Measurements from ENCODE around the gene WASF3.
"Not testable (repeated sequence)": the region's sequence is repeated elsewhere in the genome, so short reads cannot be mapped to it uniquely, and the experiment has no call there.

Gene WASF3

DNA sequence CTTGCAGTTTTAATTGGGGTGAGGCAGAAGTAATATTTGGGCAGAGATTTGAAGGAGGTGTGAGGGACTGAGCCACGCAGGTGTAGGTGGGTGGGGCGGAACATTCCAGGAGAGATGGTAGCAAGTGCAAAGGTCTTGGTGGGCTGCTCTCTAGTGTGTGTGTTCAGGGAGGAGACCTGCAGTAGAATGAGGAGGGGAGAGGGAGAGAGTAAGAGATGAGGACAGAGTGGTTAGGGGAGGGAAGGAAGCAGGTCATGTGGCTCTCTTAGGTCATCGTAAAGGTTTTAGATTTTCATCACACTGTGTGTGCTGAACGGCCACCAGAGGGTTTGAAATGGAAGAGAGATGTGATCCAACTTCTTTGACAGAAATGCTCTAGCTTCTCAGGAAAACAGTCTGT is 33.5 kb downstream of the WASF3 start:
- DNase-seq (ENCODE audit: low spot score): no peak

- DNase-seq (ENCODE audit: low spot score): no peak
Measured at GRCh38 chr13:26591672-26592071, 34.2 kb downstream of the WASF3 start.

- DNase-seq (ENCODE audit: low spot score): no peak
Measured at GRCh38 chr13:26593661-26594060, 36.2 kb downstream of the WASF3 start.

- DNase-seq (ENCODE audit: low spot score): no peak
Measured at GRCh38 chr13:26594363-26594762, 36.9 kb downstream of the WASF3 start.

DNA sequence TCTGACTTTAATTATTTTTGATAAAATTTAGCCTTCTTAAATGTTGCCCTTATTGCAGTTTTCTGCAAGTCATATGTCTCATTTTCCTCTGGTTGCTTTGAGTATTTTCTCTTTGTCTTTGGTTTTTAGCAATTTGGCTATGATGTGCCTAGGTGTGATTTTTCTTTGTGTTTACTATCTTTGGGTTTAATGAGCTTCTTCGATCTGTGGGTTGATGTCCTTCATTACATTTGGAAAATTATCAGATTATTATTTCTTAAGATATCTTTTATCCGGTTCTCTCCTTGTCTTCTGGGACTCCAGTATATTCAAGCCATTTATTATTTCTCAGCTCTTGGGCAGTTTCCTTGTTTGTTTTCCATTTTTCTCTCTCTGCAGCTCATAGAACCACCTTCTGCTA is 39.0 kb downstream of the WASF3 start:
- DNase-seq (ENCODE audit: low spot score): no peak

DNA sequence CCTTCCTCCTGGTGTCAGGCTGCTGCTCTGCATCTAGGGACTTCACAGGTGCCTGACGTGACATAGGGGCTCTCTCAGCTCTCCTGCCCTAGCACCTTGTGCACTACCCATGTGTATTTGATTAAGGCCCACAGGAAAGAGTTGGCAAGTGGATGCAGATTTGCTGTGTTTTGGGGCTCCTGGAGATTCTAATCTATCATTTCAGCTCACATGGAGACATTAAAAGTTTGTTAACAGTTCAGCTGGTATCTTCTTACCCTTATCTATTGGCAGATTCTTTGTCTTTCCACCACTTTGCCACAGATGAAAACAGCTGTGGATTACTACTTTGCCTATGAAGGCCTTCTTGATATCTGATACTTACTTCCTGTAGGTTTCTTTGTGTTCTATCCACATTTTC is 41.9 kb downstream of the WASF3 start:
- no peak for DNase-seq (ENCODE audit: low spot score)

- no peak for DNase-seq (ENCODE audit: low spot score)
Measured at GRCh38 chr13:26599860-26600259, 42.4 kb downstream of the WASF3 start.

DNA sequence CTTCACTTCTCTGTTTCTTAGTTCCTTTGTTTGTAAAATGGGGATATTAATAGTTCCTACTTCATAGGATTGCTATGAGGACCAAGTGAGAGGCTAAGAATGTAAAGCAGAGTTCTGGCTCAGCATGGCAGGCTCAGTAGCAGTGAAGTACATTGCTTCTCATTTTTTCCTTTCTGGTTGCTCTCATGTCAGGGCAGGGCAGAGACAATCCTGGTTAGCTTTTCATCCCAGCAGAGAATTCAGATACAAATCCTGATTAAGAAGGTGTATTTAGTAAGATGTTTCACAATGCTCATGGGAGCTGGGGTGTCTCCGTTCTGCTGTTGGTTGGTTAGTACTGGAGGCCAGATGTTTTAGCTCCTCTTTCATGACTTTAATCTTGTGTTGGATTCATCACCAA is 42.9 kb downstream of the WASF3 start:
- no peak for DNase-seq (ENCODE audit: low spot score)

GRCh38 chr13:26601669-26602068 is 44.2 kb downstream of the WASF3 start:
- DNase-seq (ENCODE audit: low spot score): peak; percentile 59

- DNase-seq (ENCODE audit: low spot score): no peak
Measured at GRCh38 chr13:26602783-26603182, 45.3 kb downstream of the WASF3 start.

DNA sequence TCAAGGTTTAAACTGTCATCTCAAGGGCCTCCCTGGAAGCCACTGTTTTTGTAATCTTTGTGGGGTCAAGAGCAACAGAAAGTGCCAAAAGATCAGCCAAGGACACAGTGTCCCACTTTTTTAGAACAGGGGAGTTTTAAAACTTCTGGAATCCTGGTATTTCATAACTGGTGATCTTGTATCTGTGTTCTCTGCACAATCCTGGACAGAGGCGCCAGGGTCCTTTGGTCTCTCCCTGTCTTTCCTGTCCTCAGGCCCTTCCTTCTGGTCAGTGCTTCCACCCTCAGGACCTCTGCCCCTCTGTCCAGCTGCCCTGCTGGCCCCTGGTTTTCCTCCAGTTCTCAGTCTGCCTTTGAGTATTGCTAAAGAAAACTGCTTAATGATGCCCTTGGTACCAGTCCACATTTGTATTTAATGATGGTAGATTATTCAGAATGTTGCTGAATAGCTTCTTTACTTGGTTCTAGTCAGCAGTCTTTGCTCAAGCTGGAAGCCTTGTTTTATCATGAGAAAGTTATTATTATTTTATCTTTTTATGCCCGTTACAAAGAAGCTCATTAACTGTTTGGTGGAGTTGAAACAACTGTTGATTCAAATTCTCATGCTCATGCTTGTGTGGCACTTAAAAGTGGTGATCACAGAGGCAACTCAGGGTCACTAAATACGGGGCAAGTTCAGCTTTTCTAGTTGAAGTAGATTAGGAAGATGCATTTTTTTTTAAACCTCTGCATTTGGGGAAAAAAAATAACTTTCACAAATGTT is 47.5 kb downstream of the WASF3 start:
- DNase-seq (ENCODE audit: low spot score): no peak

DNA sequence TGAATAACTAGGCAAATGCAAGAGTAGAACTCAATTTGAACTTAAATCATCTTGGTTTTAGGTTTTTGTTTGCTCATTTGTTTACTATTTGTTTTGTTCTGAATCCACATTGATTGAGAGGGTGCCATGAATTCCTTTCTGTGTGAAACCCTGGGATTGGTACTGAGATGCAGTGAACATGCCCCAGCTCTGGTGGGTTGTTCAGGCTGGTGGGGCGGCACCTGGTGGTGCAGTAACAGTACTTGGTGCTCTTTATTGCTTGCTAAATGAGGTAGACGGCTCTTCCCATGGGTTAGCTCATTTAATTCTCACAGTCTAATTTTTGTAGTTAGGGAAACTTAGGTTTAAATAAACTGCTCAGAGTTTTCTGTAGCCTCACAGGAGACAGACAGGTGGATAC is 48.4 kb downstream of the WASF3 start:
- DNase-seq (ENCODE audit: low spot score): peak; percentile 20

GRCh38 chr13:26606631-26607030 is 49.1 kb downstream of the WASF3 start:
- DNase-seq (ENCODE audit: low spot score): no peak

DNA sequence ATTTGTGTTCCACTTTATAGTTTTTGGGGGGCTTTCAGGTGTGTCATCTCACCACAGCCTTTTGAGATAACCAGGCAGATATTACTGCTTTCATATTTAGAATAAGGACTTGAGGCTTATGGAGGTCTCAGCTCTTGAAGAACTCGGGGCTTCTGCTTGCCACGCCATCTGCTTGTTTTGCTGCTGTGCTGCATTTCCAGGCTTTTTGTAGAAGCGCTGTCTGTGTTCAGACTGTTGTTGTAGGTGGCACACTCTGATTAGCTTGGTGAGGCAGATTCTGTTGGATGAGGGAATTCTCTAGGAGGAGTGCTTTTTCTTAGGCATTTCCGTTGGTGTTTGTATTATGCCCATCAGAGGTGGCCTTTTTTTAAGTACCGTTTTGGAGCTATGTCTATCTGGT is 57.2 kb downstream of the WASF3 start:
- DNase-seq (ENCODE audit: low spot score): no peak

- DNase-seq (ENCODE audit: low spot score): no peak
Measured at GRCh38 chr13:26616126-26616525, 58.6 kb downstream of the WASF3 start.

- no peak for DNase-seq (ENCODE audit: low spot score)
Measured at GRCh38 chr13:26618726-26619125, 61.2 kb downstream of the WASF3 start.

GRCh38 chr13:26619358-26619757 is 61.9 kb downstream of the WASF3 start:
- DNase-seq (ENCODE audit: low spot score): no peak

- DNase-seq (ENCODE audit: low spot score): no peak
Measured at GRCh38 chr13:26621731-26622401, 64.4 kb downstream of the WASF3 start.

- DNase-seq (ENCODE audit: low spot score): no peak
Measured at GRCh38 chr13:26623125-26623524, 65.6 kb downstream of the WASF3 start.

DNA sequence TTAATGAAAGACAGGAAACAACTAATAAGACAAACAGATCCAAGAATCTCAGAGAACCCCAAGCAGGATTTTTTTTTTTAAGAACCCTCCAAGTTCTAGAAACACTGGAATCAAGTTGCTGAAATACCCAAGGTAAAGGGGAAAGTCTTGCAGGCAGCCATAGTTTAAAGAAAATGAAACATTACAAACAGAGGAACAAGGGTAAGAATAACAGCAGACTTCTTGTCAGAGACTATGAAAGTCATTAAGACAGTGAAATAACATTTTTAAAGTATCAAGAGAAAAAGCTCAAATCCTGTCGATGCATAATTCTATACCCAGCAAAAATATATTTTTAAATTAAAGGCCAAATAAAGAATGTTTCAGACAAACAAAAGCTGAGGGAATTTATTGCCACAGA is 67.1 kb downstream of the WASF3 start:
- DNase-seq (ENCODE audit: low spot score): no peak

DNA sequence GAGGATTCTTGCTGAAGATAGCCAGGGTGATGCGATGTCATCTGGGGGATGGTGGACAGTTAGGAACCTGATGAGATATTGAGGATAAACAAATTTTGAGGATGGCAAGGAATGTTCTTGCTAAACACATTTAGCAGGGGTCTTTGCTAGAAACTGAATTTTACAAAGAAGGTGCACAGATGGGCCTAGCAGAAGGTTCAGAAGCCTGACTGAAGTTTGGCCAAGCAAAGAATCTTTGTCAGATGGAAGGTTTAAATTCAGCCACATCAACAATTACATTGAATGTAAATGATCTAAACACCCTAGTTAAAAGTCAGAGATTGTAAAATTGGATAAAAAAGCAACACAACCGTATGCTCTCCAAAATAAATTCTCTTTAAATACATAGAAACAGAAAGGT is 68.8 kb downstream of the WASF3 start:
- DNase-seq (ENCODE audit: low spot score): no peak

DNA sequence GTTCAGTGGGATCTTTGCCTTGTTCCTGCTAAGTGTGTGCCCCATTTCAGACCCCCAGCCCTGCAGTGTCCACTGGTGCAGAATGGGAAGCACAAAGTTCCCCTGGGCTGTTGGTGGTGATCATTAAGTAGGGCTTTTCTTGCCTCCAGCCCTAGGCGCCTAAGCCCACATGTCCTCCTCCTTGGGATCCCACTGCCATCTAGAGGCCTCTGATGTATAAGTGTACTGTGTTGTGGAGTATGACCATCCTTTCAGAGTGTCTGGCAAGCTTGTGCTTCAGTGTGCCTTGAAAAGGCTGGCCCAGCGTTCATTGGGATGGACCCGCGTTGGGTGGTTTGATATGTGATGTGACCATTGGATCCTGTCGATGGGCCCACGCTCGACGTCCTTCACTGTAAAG is 71.2 kb downstream of the WASF3 start:
- peak; percentile 33 for DNase-seq (ENCODE audit: low spot score)

GRCh38 chr13:26629260-26629825 is 71.9 kb downstream of the WASF3 start:
- DNase-seq (ENCODE audit: low spot score): peak; percentile 13

- not testable (repeated sequence) for DNase-seq (ENCODE audit: low spot score)
Measured at GRCh38 chr13:26635634-26636033, 78.2 kb downstream of the WASF3 start.
